NCI-H524 (cell line): Measurements from ENCODE around the gene TLL2.
A peak's percentile ranks its signal among the peaks of the same experiment; 100 is the strongest.

ENCODE experiments used
- DNase-seq, 2 experiments: peaks; one replicate each; lab custom pipeline; 2025; lab: John Stamatoyannopoulos, UW

TLL2 gene

GRCh38 chr10:96463562-96463961, 50.2 kb downstream of the TLL2 start:
- no peak for DNase-seq

- no peak for DNase-seq
Observed at GRCh38 chr10:96462606-96463151, 51.0 kb downstream of the TLL2 start.

- no peak for DNase-seq
Observed at GRCh38 chr10:96460316-96460715, 53.4 kb downstream of the TLL2 start.

- no peak for DNase-seq
Observed at GRCh38 chr10:96457341-96457740, 56.4 kb downstream of the TLL2 start.

- DNase-seq: no peak
Observed at GRCh38 chr10:96456296-96456840, 57.4 kb downstream of the TLL2 start.

GRCh38 chr10:96453856-96454583, 59.7 kb downstream of the TLL2 start:
- no peak for DNase-seq

- DNase-seq: no peak
Observed at GRCh38 chr10:96452494-96453153, 61.1 kb downstream of the TLL2 start.

GRCh38 chr10:96450529-96451207, 63.1 kb downstream of the TLL2 start:
- DNase-seq: no peak

GRCh38 chr10:96448558-96448957, 65.2 kb downstream of the TLL2 start:
- DNase-seq: no peak

- DNase-seq: no peak
Observed at GRCh38 chr10:96448021-96448457, 65.7 kb downstream of the TLL2 start.

- no peak for DNase-seq
Observed at GRCh38 chr10:96446966-96447596, 66.6 kb downstream of the TLL2 start.

- no peak for DNase-seq
Observed at GRCh38 chr10:96441987-96442643, 71.6 kb downstream of the TLL2 start.

GRCh38 chr10:96441322-96441885, 72.3 kb downstream of the TLL2 start:
- DNase-seq: no peak

- peak; percentile 51 to 83 for DNase-seq
Observed at GRCh38 chr10:96440361-96441292, 73.1 kb downstream of the TLL2 start.

GRCh38 chr10:96439725-96440124, 74.0 kb downstream of the TLL2 start:
- no peak for DNase-seq

GRCh38 chr10:96436035-96436434, 77.7 kb downstream of the TLL2 start:
- no peak for DNase-seq

- no peak for DNase-seq
Observed at GRCh38 chr10:96431211-96431970, 82.3 kb downstream of the TLL2 start.

GRCh38 chr10:96427291-96427690, 86.4 kb downstream of the TLL2 start:
- no peak for DNase-seq

GRCh38 chr10:96422525-96422924, 91.2 kb downstream of the TLL2 start:
- DNase-seq: no peak
